SK-N-MC (cell line): Measurements from ENCODE around the gene CHFR.
"Not testable (repeated sequence)": the region's sequence is repeated elsewhere in the genome, so short reads cannot be mapped to it uniquely, and the experiment has no call there.

Experiments used
- DNase-seq: peaks from one replicate; pipeline ENCODE4 v3.0.0-alpha.2; 2011; ENCODE audit warnings: low read depth, low spot score
- H3K27ac ChIP-seq: fragments of 200-600 bp; sonication (generic); 2 replicates; pipeline ENCODE4 v1.5.1; 2016; ENCODE audit warnings: mixed run types
- H3K36me3 ChIP-seq: fragments of 200-600 bp; sonication (generic); 2 replicates; pipeline ENCODE4 v1.6.1; 2017; ENCODE audit warnings: antibody characterized with exemption, low read length, mixed read lengths; ENCODE audit not compliant: insufficient read depth
- H3K4me3 ChIP-seq: fragments of 200-600 bp; sonication (generic); 2 replicates; pipeline ENCODE4 v1.5.1; 2016
- H3K9ac ChIP-seq: fragments of 200-600 bp; sonication (generic); 2 replicates; pipeline ENCODE4 v1.8.0; 2017; ENCODE audit warnings: mixed run types, mixed read lengths; ENCODE audit not compliant: insufficient read length
- H3K9me3 ChIP-seq: fragments of 200-600 bp; sonication (generic); 2 replicates; pipeline ENCODE4 v1.6.1; 2017; ENCODE audit warnings: low read depth, mild to moderate bottlenecking, antibody characterized with exemption, low read length, moderate library complexity, mixed read lengths
- EZH2 ChIP-seq: fragments of 200-600 bp; sonication (generic); IDR thresholded peaks from one replicate; pipeline ENCODE4 v1.6.1; 2017; ENCODE audit warnings: antibody characterized with exemption
- FOXP2 ChIP-seq: optimal IDR thresholded peaks from 2 replicates; pipeline ENCODE3; 2011; ENCODE audit warnings: mild to moderate bottlenecking, moderate library complexity; ENCODE audit not compliant: insufficient read depth; ENCODE audit errors: extremely low read length, control extremely low read depth
- POLR2AphosphoS5 ChIP-seq: IDR thresholded peaks from 2 replicates; pipeline ENCODE4 v1.6.1; 2012; ENCODE audit warnings: mild to moderate bottlenecking, low read depth, low read length, borderline replicate concordance

The CHFR gene

GRCh38 chr12:132851465-132851864 lies 35.9 kb downstream of the CHFR start:
- Histone ChIP-seq H3K27ac (no peak overlapping the region), H3K9ac (no peak overlapping the region), H3K9me3 (no peaks in the 10 kb centered on the region), H3K4me3 (no peak overlapping the region), H3K36me3 (no peaks in the 10 kb centered on the region)
- no peak for TF ChIP-seq EZH2
- TF ChIP-seq POLR2AphosphoS5 = no peak
- TF ChIP-seq FOXP2 = no peak
- no peak for DNase-seq

- H3K36me3 ChIP-seq = no peaks in the 10 kb centered on the region
- H3K9me3 ChIP-seq = no peaks in the 10 kb centered on the region
- no peak for DNase-seq
- no peak overlapping the region for H3K9ac ChIP-seq
- no peak overlapping the region for H3K27ac ChIP-seq
- no peak for TF ChIP-seq EZH2
- no peak overlapping the region for H3K4me3 ChIP-seq
Observed at GRCh38 chr12:132850291-132850690, 37.1 kb downstream of the CHFR start.

- H3K27ac ChIP-seq = no peak overlapping the region
- TF ChIP-seq FOXP2 = no peak
- no peak for TF ChIP-seq POLR2AphosphoS5
- TF ChIP-seq EZH2 = no peak
- DNase-seq = no peak
- no peak overlapping the region for H3K9ac ChIP-seq
- H3K9me3 ChIP-seq = no peaks in the 10 kb centered on the region
- no peak overlapping the region for H3K4me3 ChIP-seq
- H3K36me3 ChIP-seq = no peaks in the 10 kb centered on the region
Observed at GRCh38 chr12:132848521-132848920, 38.9 kb downstream of the CHFR start.

GRCh38 chr12:132847363-132848356 lies 39.7 kb downstream of the CHFR start:
- Histone ChIP-seq H3K9ac (no peak overlapping the region), H3K4me3 (no peak overlapping the region), H3K9me3 (no peaks in the 10 kb centered on the region), H3K36me3 (no peaks in the 10 kb centered on the region), H3K27ac (no peak overlapping the region)
- TF ChIP-seq FOXP2 (no peak), EZH2 (no peak), POLR2AphosphoS5 (no peak)
- no peak for DNase-seq

- not testable (repeated sequence) for H3K36me3 ChIP-seq
Observed at GRCh38 chr12:132844681-132845080, 42.7 kb downstream of the CHFR start.

GRCh38 chr12:132842449-132843045 lies 44.9 kb downstream of the CHFR start:
- DNase-seq = no peak
- Histone ChIP-seq H3K9me3 (no peaks in the 10 kb centered on the region), H3K9ac (no peak overlapping the region), H3K36me3 (no peaks in the 10 kb centered on the region), H3K27ac (no peak overlapping the region), H3K4me3 (no peak overlapping the region)
- no peak for TF ChIP-seq FOXP2
- no peak for TF ChIP-seq EZH2
- no peak for TF ChIP-seq POLR2AphosphoS5

More at GRCh38 chr12:132844681-132845080, 42.7 kb downstream of the CHFR start:
- H3K9ac ChIP-seq, DNase-seq, H3K4me3 ChIP-seq, H3K9me3 ChIP-seq, H3K27ac ChIP-seq: not testable (repeated sequence)

GRCh38 chr12:132841151-132841550 lies 46.3 kb downstream of the CHFR start:
- TF ChIP-seq FOXP2 = no peak
- TF ChIP-seq POLR2AphosphoS5 = no peak
- TF ChIP-seq EZH2 = no peak
- no peak overlapping the region for H3K27ac ChIP-seq
- H3K9ac ChIP-seq = no peak overlapping the region
- H3K9me3 ChIP-seq = no peaks in the 10 kb centered on the region
- no peak for DNase-seq
- H3K36me3 ChIP-seq = no peaks in the 10 kb centered on the region
- no peak overlapping the region for H3K4me3 ChIP-seq

GRCh38 chr12:132840536-132840935 lies 46.9 kb downstream of the CHFR start:
- no peak overlapping the region for H3K9ac ChIP-seq
- no peaks in the 10 kb centered on the region for H3K9me3 ChIP-seq
- TF ChIP-seq EZH2 = no peak
- no peak for TF ChIP-seq FOXP2
- no peak for TF ChIP-seq POLR2AphosphoS5
- no peak for DNase-seq
- H3K4me3 ChIP-seq = no peak overlapping the region
- H3K27ac ChIP-seq = no peak overlapping the region
- H3K36me3 ChIP-seq = no peaks in the 10 kb centered on the region
